ENCODE results near the gene ZSCAN16.
A peak's percentile ranks its signal among the peaks of the same experiment; 100 is the strongest.

Gene ZSCAN16

GRCh38 chr6:28136585-28137504 lies 12.4 kb downstream of the ZSCAN16 start:
- Histone ChIP-seq H3K9ac (ENCODE audit: low read length) (peak overlapping the region; percentile 74), H3K36me3 (ENCODE audit: control insufficient read depth, insufficient read depth, low read length) (no peaks in the 10 kb centered on the region), H3K4me3 (ENCODE audit: low read length) (peak overlapping the region; percentile 56), H3K4me1 (ENCODE audit: control insufficient read depth, insufficient read depth, low read length) (peaks cover 4% of the 10 kb centered on the region), H3K9me3 (ENCODE audit: control insufficient read depth, low read length) (no peaks in the 10 kb centered on the region), H3K27me3 (ENCODE audit: control insufficient read depth, insufficient read depth, low read length) (no peaks in the 10 kb centered on the region)

- Histone ChIP-seq H3K27me3 (ENCODE audit: control insufficient read depth, insufficient read depth, low read length) (no peaks in the 10 kb centered on the region), H3K9ac (ENCODE audit: low read length) (peak overlapping the region; percentile 74), H3K36me3 (ENCODE audit: control insufficient read depth, insufficient read depth, low read length) (no peaks in the 10 kb centered on the region), H3K4me3 (ENCODE audit: low read length) (peak overlapping the region; percentile 56), H3K9me3 (ENCODE audit: control insufficient read depth, low read length) (no peaks in the 10 kb centered on the region), H3K4me1 (ENCODE audit: control insufficient read depth, insufficient read depth, low read length) (peaks cover 4% of the 10 kb centered on the region)
These were observed 13.1 kb downstream of the ZSCAN16 start for GRCh38 chr6:28137505-28137981.

- Histone ChIP-seq H3K4me1 (ENCODE audit: control insufficient read depth, insufficient read depth, low read length) (peaks cover 14% of the 10 kb centered on the region), H3K36me3 (ENCODE audit: control insufficient read depth, insufficient read depth, low read length) (no peaks in the 10 kb centered on the region), H3K27me3 (ENCODE audit: control insufficient read depth, insufficient read depth, low read length) (no peaks in the 10 kb centered on the region), H3K4me3 (ENCODE audit: low read length) (no peak overlapping the region), H3K9ac (ENCODE audit: low read length) (no peak overlapping the region), H3K9me3 (ENCODE audit: control insufficient read depth, low read length) (no peaks in the 10 kb centered on the region)
These were observed 15.6 kb downstream of the ZSCAN16 start for GRCh38 chr6:28139860-28140543.

GRCh38 chr6:28140616-28141015 lies 16.2 kb downstream of the ZSCAN16 start:
- peaks cover 14% of the 10 kb centered on the region for H3K4me1 ChIP-seq (ENCODE audit: control insufficient read depth, insufficient read depth, low read length)
- no peak overlapping the region for H3K4me3 ChIP-seq (ENCODE audit: low read length)
- H3K9me3 ChIP-seq (ENCODE audit: control insufficient read depth, low read length), result no peaks in the 10 kb centered on the region
- H3K9ac ChIP-seq (ENCODE audit: low read length), result no peak overlapping the region
- H3K27me3 ChIP-seq (ENCODE audit: control insufficient read depth, insufficient read depth, low read length), result no peaks in the 10 kb centered on the region
- no peaks in the 10 kb centered on the region for H3K36me3 ChIP-seq (ENCODE audit: control insufficient read depth, insufficient read depth, low read length)

DNA sequence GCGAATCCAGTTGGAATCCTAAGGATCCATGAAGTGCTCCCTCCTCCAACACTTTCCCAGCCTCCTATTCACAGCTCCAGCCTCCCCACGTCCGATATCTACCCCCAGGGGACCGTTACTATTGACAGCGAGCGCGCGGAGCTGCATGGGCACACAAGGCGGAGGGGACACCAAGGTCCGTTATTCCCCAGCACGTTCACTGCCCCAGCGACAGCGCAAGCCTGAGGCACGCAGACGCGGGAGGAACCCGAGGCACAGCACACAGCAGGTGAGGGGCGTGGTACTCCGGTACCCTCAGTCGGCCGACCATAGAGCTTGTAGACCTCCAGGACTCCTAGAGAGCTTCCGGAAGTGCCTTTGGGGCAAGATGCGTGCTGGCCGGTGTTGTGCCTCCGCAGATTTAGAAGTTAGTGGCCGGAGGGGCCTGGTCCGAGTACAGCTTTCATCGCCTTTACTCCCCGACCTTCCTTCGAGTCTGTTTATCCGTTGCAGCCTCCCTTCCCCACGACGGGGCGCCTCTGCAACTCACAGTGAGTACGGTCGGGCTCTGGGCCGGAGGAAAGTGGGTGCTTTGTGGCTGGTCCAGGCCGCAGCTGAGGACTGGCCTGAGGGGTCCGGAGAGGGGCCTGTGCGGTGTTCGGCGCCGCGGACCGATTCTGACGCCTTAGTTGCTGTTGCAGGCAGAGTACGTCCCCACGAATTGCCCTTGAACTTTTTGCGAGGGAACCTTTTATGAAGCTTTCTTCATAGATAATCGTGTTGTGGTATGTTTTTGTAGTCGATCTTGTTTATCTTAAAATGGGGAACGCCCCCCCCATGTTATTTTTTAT lies 17.3 kb downstream of the ZSCAN16 start, which contains the start of gene ZKSCAN8:
Gene ZKSCAN8 (plus strand): TSS at position 384 of the 830 bp plus-strand sequence. CDS start 6,525 bp downstream, outside the sequence.
- Histone ChIP-seq H3K36me3 (ENCODE audit: control insufficient read depth, insufficient read depth, low read length) (no peaks in the 10 kb centered on the region), H3K27me3 (ENCODE audit: control insufficient read depth, insufficient read depth, low read length) (no peaks in the 10 kb centered on the region), H3K9ac (ENCODE audit: low read length) (peak within 1 kb of the TSS; percentile 90), H3K4me1 (ENCODE audit: control insufficient read depth, insufficient read depth, low read length) (peaks cover 14% of the 10 kb centered on the region), H3K9me3 (ENCODE audit: control insufficient read depth, low read length) (no peaks in the 10 kb centered on the region), H3K4me3 (ENCODE audit: low read length) (peak within 1 kb of the TSS; percentile 91)

GRCh38 chr6:28142446-28142845 lies 18.0 kb downstream of the ZSCAN16 start:
- peak overlapping the region; percentile 91 for H3K4me3 ChIP-seq (ENCODE audit: low read length)
- peak overlapping the region; percentile 90 for H3K9ac ChIP-seq (ENCODE audit: low read length)
- H3K27me3 ChIP-seq (ENCODE audit: control insufficient read depth, insufficient read depth, low read length), result no peaks in the 10 kb centered on the region
- no peaks in the 10 kb centered on the region for H3K9me3 ChIP-seq (ENCODE audit: control insufficient read depth, low read length)
- H3K36me3 ChIP-seq (ENCODE audit: control insufficient read depth, insufficient read depth, low read length), result no peaks in the 10 kb centered on the region
- peaks cover 14% of the 10 kb centered on the region for H3K4me1 ChIP-seq (ENCODE audit: control insufficient read depth, insufficient read depth, low read length)

DNA sequence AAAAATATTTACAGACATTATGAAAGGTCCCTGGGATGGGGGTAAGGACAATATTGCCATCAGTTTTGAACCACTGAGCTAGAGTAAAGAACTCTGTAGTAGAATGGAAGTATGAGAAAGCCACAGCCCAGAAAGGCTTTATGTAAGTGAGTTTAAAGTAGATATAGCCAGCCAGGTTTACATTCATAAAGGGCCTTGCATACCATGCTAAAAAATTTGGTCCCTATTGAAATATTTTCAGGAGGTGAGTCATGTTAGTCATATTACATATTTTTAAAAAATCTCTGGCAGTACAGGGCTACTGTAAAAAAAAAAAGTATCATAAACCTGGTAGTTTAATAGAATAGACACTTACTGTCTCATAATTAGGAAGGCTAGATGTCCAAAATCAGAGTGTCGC lies 20.8 kb downstream of the ZSCAN16 start:
- Histone ChIP-seq H3K9me3 (ENCODE audit: control insufficient read depth, low read length) (no peaks in the 10 kb centered on the region), H3K9ac (ENCODE audit: low read length) (no peak overlapping the region), H3K36me3 (ENCODE audit: control insufficient read depth, insufficient read depth, low read length) (no peaks in the 10 kb centered on the region), H3K4me1 (ENCODE audit: control insufficient read depth, insufficient read depth, low read length) (peaks cover 10% of the 10 kb centered on the region), H3K4me3 (ENCODE audit: low read length) (no peak overlapping the region), H3K27me3 (ENCODE audit: control insufficient read depth, insufficient read depth, low read length) (no peaks in the 10 kb centered on the region)

DNA sequence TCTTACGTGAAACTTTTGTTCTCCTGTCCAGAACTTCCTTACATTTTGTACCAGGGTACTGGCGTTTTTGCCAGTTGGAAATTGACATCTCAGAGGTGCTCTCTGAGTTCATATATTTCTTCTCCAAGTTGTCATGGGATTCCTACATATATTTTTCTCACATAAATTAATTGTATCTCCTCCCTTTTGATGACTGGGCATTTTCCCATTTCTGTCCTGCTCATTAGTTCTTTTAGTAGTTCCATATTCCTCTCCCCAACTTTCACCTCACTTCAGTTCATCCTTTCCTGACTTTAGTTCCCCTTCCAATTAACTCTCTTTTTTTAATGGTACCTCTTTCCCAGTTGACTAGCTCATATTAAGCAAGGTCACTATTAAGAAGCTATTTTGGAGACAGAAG lies 28.1 kb downstream of the ZSCAN16 start:
- H3K27me3 ChIP-seq (ENCODE audit: control insufficient read depth, insufficient read depth, low read length), result no peaks in the 10 kb centered on the region
- H3K9me3 ChIP-seq (ENCODE audit: control insufficient read depth, low read length), result no peaks in the 10 kb centered on the region
- H3K4me1 ChIP-seq (ENCODE audit: control insufficient read depth, insufficient read depth, low read length), result no peaks in the 10 kb centered on the region
- no peak overlapping the region for H3K9ac ChIP-seq (ENCODE audit: low read length)
- H3K4me3 ChIP-seq (ENCODE audit: low read length), result no peak overlapping the region
- H3K36me3 ChIP-seq (ENCODE audit: control insufficient read depth, insufficient read depth, low read length), result peaks cover 19% of the 10 kb centered on the region

DNA sequence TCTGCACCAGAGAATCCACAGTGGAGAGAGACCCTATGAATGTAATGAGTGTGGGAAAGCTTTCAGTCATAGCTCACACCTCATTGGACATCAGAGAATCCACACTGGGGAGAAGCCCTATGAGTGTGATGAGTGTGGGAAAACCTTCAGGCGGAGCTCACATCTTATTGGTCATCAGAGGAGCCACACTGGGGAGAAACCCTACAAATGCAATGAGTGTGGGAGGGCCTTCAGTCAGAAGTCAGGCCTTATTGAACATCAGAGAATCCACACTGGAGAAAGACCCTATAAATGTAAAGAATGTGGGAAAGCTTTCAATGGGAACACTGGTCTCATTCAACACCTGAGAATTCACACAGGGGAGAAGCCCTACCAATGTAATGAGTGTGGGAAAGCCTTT lies 29.1 kb downstream of the ZSCAN16 start:
- Histone ChIP-seq H3K4me3 (ENCODE audit: low read length) (no peak overlapping the region), H3K9ac (ENCODE audit: low read length) (no peak overlapping the region), H3K4me1 (ENCODE audit: control insufficient read depth, insufficient read depth, low read length) (no peaks in the 10 kb centered on the region), H3K27me3 (ENCODE audit: control insufficient read depth, insufficient read depth, low read length) (no peaks in the 10 kb centered on the region), H3K9me3 (ENCODE audit: control insufficient read depth, low read length) (no peaks in the 10 kb centered on the region), H3K36me3 (ENCODE audit: control insufficient read depth, insufficient read depth, low read length) (peaks cover 19% of the 10 kb centered on the region)

- Histone ChIP-seq H3K9me3 (ENCODE audit: control insufficient read depth, low read length) (no peaks in the 10 kb centered on the region), H3K9ac (ENCODE audit: low read length) (no peak overlapping the region), H3K4me3 (ENCODE audit: low read length) (no peak overlapping the region), H3K36me3 (ENCODE audit: control insufficient read depth, insufficient read depth, low read length) (peaks cover 19% of the 10 kb centered on the region), H3K27me3 (ENCODE audit: control insufficient read depth, insufficient read depth, low read length) (no peaks in the 10 kb centered on the region), H3K4me1 (ENCODE audit: control insufficient read depth, insufficient read depth, low read length) (no peaks in the 10 kb centered on the region)
These were observed 29.9 kb downstream of the ZSCAN16 start for GRCh38 chr6:28154357-28154756.

GRCh38 chr6:28158318-28158717 lies 33.9 kb downstream of the ZSCAN16 start:
- H3K4me3 ChIP-seq (ENCODE audit: low read length), result no peak overlapping the region
- H3K4me1 ChIP-seq (ENCODE audit: control insufficient read depth, insufficient read depth, low read length), result no peaks in the 10 kb centered on the region
- H3K9ac ChIP-seq (ENCODE audit: low read length), result no peak overlapping the region
- H3K36me3 ChIP-seq (ENCODE audit: control insufficient read depth, insufficient read depth, low read length), result peaks cover 8% of the 10 kb centered on the region
- H3K27me3 ChIP-seq (ENCODE audit: control insufficient read depth, insufficient read depth, low read length), result no peaks in the 10 kb centered on the region
- H3K9me3 ChIP-seq (ENCODE audit: control insufficient read depth, low read length), result no peaks in the 10 kb centered on the region
